ENCODE results near the gene NPHP4. TPM values are rescaled to one million over a fixed set of nuclear protein-coding genes. Genes with fewer than 3 reads are reported as not detected.

The NPHP4 gene
- total and polyA plus RNA-seq, 9 of the 15 experiments (the other 6 are each of a cell fraction or from before 2014, with no cell fraction given): 0.52 to 26.2 (median 6.7) TPM

DNA sequence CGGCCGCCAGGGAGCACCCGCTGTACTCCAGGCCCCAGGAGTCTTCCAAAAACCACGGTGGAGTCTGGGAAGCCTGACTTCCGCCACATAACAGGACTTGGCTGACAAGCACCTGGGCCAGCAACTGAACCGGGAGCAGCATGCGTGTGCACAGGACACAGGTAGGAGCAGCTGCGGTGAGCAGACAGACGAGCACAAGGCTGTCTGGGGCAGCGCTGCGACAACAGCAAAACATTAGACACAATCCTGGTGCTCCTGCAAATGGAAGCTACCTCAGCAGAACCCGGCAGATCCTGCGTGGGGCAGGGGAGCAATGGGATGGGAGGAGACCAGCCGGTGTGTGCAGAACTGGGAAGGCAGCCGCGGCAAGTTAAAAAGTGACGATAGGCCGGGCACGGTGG, 80.4 kb downstream of the NPHP4 start:
- Histone ChIP-seq H3K4me3 (no peak overlapping the region), H3K9me1 (ENCODE audit: control insufficient read depth, insufficient read depth, low read length) (no peaks in the 10 kb centered on the region), H3K4me2 (ENCODE audit: insufficient read depth, low read length) (no peak overlapping the region), H3K9me3 (replicated peaks; ENCODE audit: control insufficient read depth, insufficient read depth, low read depth, low read length) (no peaks in the 10 kb centered on the region), H3K9ac (ENCODE audit: insufficient read depth in 1 of 2, low read depth in 2 of 2, low read length in 2 of 2) (peak overlapping the region in 1 of 2 experiments; percentile 6; a peak in 1 of 4 replicates), H3K36me3 (ENCODE audit: control insufficient read depth, insufficient read depth, low read length) (peaks cover 13% of the 10 kb centered on the region; the same call in 2 of the 3 replicates), H3K27me3 (ENCODE audit: control insufficient read depth in 2 of 2, insufficient read depth in 2 of 2, low read length in 2 of 2) (no peaks in the 10 kb centered on the region), H2AFZ (ENCODE audit: low read depth, low read length) (no peak overlapping the region), H3K79me2 (ENCODE audit: control insufficient read depth, insufficient read depth, low read length) (no peaks in the 10 kb centered on the region), H3K27ac (ENCODE audit: extremely low read depth, low read depth, low read length) (no peak overlapping the region), H3K4me1 (replicated peaks in 1 of 2; ENCODE audit: control insufficient read depth in 2 of 2, insufficient read depth in 2 of 2, low read length in 2 of 2) (peaks cover 11 to 40% of the 10 kb centered on the region in 2 experiments), H4K20me1 (replicated peaks; ENCODE audit: control insufficient read depth, insufficient read depth, low read length) (no peaks in the 10 kb centered on the region)
- WGBS (ENCODE audit: insufficient coverage, low coverage, missing lambda C conversion rate): 88% methylated on average over 19 of the region's 19 CpGs
- TF ChIP-seq CBFA2T2 (conservative IDR thresholded peaks at IDR 0.05): no peak
- no peak for TF ChIP-seq HNRNPH1 (optimal IDR thresholded peaks at IDR 0.05; ENCODE audit: low read depth, low read length)
- no peak for TF ChIP-seq STAT5B (CRISPR knock-in tag; IDR thresholded peaks at IDR 0.05)
- no peak for TF ChIP-seq SMAD2 (IDR thresholded peaks at IDR 0.05; ENCODE audit: low read depth, low read length)
- no peak for TF ChIP-seq MTF1 (CRISPR knock-in tag; IDR thresholded peaks at IDR 0.05; ENCODE audit: borderline replicate concordance)
- no peak for TF ChIP-seq TGIF2 (CRISPR knock-in tag; IDR thresholded peaks at IDR 0.05)
- no peak for TF ChIP-seq ADNP (tag; IDR thresholded peaks at IDR 0.05)
- TF ChIP-seq NR4A1 (CRISPR knock-in tag; IDR thresholded peaks at IDR 0.05): no peak
- TF ChIP-seq NR4A1 (tag; IDR thresholded peaks at IDR 0.05): no peak
- TF ChIP-seq, protein P1, sequence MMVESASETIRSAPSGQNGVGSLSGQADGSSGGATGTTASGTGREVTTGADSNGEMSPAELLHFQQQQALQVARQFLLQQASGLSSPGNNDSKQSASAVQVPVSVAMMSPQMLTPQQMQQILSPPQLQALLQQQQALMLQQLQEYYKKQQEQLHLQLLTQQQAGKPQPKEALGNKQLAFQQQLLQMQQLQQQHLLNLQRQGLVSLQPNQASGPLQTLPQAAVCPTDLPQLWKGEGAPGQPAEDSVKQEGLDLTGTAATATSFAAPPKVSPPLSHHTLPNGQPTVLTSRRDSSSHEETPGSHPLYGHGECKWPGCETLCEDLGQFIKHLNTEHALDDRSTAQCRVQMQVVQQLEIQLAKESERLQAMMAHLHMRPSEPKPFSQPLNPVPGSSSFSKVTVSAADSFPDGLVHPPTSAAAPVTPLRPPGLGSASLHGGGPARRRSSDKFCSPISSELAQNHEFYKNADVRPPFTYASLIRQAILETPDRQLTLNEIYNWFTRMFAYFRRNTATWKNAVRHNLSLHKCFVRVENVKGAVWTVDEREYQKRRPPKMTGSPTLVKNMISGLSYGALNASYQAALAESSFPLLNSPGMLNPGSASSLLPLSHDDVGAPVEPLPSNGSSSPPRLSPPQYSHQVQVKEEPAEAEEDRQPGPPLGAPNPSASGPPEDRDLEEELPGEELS (CRISPR knock-in tag; IDR thresholded peaks at IDR 0.05; ENCODE audit: borderline replicate concordance): no peak
- TF ChIP-seq SETDB1 (IDR thresholded peaks at IDR 0.05; ENCODE audit: low read length): no peak
- TF ChIP-seq, protein P2, sequence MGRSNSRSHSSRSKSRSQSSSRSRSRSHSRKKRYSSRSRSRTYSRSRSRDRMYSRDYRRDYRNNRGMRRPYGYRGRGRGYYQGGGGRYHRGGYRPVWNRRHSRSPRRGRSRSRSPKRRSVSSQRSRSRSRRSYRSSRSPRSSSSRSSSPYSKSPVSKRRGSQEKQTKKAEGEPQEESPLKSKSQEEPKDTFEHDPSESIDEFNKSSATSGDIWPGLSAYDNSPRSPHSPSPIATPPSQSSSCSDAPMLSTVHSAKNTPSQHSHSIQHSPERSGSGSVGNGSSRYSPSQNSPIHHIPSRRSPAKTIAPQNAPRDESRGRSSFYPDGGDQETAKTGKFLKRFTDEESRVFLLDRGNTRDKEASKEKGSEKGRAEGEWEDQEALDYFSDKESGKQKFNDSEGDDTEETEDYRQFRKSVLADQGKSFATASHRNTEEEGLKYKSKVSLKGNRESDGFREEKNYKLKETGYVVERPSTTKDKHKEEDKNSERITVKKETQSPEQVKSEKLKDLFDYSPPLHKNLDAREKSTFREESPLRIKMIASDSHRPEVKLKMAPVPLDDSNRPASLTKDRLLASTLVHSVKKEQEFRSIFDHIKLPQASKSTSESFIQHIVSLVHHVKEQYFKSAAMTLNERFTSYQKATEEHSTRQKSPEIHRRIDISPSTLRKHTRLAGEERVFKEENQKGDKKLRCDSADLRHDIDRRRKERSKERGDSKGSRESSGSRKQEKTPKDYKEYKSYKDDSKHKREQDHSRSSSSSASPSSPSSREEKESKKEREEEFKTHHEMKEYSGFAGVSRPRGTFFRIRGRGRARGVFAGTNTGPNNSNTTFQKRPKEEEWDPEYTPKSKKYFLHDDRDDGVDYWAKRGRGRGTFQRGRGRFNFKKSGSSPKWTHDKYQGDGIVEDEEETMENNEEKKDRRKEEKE (IDR thresholded peaks at IDR 0.05; ENCODE audit: borderline replicate concordance in 1 of 2, control insufficient read depth in 1 of 2, low read depth in 2 of 2, low read length in 1 of 2): no peak
- TF ChIP-seq, protein P3, sequence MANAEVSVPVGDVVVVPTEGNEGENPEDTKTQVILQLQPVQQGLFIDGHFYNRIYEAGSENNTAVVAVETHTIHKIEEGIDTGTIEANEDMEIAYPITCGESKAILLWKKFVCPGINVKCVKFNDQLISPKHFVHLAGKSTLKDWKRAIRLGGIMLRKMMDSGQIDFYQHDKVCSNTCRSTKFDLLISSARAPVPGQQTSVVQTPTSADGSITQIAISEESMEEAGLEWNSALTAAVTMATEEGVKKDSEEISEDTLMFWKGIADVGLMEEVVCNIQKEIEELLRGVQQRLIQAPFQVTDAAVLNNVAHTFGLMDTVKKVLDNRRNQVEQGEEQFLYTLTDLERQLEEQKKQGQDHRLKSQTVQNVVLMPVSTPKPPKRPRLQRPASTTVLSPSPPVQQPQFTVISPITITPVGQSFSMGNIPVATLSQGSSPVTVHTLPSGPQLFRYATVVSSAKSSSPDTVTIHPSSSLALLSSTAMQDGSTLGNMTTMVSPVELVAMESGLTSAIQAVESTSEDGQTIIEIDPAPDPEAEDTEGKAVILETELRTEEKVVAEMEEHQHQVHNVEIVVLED (CRISPR knock-in tag; IDR thresholded peaks at IDR 0.05): no peak
- no peak for TF ChIP-seq ZNF23 (CRISPR knock-in tag; IDR thresholded peaks at IDR 0.05)
- DNase-seq (ENCODE audit: extremely low read depth in 1 of 4, low spot score in 3 of 4): no peak
- ChIA-PET POLR2A (interaction anchor here (0.6 to 0.7 kb wide), 2 partner anchors 176 to 298 kb away, joined by 3 read pairs; no protein-coding TSS in a partner anchor), CTCF (ENCODE audit: low intra/inter-chr PET ratio) (no interaction called here)
- FAIRE-seq: no peak
- no peak for ATAC-seq
- no TSS peak for BruUV-seq (replicated peaks)
- intact Hi-C loops (cut with micrococcal nuclease) (loop anchor here (10.0 kb wide), 1 partner anchor 277 kb away; no protein-coding TSS in a partner anchor), in situ Hi-C loops (cut with MboI) (loop anchor here (10.0 kb wide), 1 partner anchor 407 kb away; no protein-coding TSS in a partner anchor)
